Jurkat, Clone E6-1 (cell line): ENCODE results near the gene TMEM14A.
A peak's percentile ranks its signal among the peaks of the same experiment; 100 is the strongest.
"Not testable (repeated sequence)": the region's sequence is repeated elsewhere in the genome, so short reads cannot be mapped to it uniquely, and the experiment has no call there.

ENCODE experiments used
- DNase-seq: peaks from one replicate; pipeline ENCODE4 v3.0.0-alpha.2; 2011; ENCODE audit warnings: low read depth, low spot score
- H3K4me3 ChIP-seq: 2 replicates; pipeline ENCODE4 v1.5.1; 2011; ENCODE audit warnings: mild to moderate bottlenecking, low read length, control low read depth, moderate library complexity

The TMEM14A gene

DNA sequence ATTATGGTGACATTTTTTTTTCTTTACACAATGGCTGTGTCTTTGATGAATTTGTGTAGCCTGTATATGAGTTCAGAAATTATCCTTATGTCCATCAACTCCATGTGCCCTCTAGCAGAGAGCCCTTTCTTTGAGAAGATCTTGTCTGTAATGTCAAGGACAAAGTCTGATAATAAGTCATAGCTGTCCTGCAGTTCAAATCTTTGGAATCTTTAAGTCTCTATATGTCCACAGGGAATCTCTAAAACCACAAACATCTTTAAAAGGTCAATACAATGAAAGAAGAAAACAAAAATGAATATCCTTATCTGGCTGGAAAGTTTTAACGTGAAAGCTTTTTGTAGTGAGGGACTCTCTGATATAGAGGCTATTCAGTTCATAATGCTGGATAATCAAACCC lies 16.9 kb upstream of the TMEM14A start:
- DNase-seq = no peak
- H3K4me3 ChIP-seq = no peak overlapping the region

DNA sequence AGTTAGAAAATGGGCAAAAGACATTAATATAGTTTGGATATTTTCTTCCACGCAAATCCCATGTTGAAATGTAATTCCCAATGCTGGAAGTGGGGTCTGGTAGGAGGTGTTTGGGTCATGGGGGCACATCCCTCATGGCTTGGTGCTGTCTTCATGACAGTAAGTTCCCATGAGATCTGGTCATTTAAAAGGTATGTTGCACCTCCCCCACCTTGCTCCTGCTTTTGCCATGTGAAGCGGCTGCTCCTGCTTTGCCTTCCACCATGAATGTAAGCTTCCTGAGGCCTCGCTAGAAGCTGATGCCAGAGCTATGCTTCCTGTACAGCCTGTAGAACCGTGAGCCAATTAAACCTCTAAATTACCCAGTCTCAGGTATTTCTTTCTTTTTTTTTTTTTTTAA lies 16.3 kb upstream of the TMEM14A start:
- no peak overlapping the region for H3K4me3 ChIP-seq
- no peak for DNase-seq

DNA sequence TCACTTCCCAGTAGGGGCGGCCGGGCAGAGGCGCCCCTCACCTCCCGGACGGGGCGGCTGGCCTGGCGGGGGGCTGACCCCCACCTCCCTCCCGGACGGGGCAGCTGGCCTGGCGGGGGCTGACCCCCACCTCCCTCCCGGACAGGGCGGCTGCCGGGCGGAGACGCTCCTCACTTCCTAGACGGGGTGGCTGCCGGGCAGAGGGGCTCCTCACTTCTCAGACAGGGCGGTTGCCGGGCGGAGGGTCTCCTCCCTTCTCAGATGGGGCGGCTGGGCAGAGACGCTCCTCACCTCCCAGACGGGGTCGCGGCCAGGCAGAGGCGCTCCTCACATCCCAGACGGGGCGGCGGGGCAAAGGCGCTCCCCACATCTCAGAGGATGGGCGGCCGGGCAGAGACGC lies 15.0 kb upstream of the TMEM14A start:
- DNase-seq, H3K4me3 ChIP-seq: not testable (repeated sequence)

DNA sequence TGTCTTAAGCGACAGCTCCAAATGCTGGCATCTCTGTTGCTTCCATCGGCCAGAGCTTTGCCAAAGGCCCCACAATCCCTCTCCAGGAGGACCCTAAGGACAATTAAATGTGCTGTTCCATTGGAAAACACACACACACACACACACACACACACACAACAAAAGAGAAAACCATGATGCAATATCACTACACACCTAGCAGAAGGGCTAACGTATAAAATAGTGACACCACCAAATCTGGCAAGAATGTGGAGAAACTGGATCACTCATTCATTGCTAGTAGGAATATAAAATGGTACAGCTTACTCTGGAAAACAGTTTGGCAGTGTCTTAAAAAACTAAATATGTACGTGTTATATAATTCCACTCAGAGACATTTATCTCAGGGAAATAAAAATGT lies 13.0 kb upstream of the TMEM14A start:
- no peak overlapping the region for H3K4me3 ChIP-seq
- DNase-seq = no peak

- no peak for DNase-seq
- H3K4me3 ChIP-seq = no peak overlapping the region
Measured at GRCh38 chr6:52661551-52661950, 9.4 kb upstream of the TMEM14A start.

DNA sequence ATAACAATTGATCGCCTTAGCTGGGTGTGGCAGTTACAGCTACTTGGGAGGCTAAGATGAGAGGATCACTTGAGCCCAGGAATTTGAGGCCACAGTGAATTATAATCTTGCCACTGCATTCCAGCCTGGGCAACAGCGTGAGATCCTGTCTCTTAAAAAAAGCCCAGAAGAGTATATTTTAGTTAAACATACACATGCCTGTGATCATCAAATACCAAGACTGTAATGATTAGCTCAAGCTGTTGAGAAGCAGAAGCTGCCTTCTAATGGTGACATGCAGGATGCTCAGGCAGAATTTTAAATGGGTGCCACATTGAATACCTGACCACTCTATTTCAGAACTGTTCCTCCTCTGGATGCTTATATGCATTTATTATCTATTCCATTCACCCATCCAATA lies 8.9 kb upstream of the TMEM14A start:
- H3K4me3 ChIP-seq = no peak overlapping the region
- DNase-seq = no peak

DNA sequence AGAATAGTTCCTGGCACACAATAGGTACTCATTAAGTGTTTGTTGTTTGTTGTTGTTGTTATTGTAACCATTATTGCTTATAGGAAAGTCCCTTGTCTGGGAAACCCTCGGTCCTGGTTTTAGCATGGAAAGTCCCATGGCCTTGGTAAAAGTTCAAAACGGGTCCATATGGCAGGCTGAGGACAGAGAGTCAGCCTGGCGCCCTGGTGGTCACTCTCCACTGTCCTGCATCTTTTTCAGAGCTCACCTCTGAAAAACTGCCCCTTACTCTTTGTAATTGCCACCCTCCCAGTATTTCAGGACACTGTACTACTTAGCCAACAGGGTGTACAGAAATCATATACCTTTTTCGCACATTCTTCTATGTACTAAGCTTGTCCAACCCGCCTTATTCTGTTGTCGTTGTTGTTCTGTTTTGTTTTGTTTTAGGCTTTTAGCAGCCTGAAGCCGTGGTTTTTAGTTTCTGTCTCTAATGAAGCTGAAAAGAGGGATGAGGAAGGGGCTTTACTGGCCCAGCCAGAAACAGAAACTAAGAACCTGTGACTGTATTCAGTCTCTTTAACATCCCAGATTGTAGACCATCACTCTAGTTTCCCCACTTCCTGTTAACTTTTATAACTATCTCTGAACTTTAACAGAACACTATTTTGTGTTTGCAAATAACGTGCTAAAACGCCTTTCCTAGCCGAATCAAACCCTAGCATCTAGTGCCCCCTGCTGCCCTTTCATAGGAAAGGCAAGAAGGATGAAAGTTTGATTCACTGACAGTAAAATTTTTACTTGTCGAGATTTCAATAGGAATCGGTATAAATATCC lies 7.6 kb upstream of the TMEM14A start:
- H3K4me3 ChIP-seq = peak overlapping the region; percentile 72
- peak; percentile 78 for DNase-seq

DNA sequence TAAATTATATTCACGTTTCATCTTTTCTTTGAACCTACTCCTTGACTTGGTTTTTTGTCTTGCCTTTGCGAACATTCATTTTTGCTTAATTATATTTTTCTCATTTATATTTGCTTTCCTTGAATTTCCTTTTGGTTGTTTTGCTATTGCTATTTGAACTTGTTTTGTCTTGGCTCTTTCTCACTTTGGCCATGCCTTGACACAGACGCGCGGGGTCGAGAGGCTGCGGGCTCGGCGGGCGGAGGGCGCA lies 7.1 kb upstream of the TMEM14A start:
- no peak for DNase-seq
- H3K4me3 ChIP-seq = peak overlapping the region; percentile 72

GRCh38 chr6:52664186-52664990 lies 6.5 kb upstream of the TMEM14A start:
- DNase-seq = peak; percentile 92
- H3K4me3 ChIP-seq = peak overlapping the region; percentile 72

DNA sequence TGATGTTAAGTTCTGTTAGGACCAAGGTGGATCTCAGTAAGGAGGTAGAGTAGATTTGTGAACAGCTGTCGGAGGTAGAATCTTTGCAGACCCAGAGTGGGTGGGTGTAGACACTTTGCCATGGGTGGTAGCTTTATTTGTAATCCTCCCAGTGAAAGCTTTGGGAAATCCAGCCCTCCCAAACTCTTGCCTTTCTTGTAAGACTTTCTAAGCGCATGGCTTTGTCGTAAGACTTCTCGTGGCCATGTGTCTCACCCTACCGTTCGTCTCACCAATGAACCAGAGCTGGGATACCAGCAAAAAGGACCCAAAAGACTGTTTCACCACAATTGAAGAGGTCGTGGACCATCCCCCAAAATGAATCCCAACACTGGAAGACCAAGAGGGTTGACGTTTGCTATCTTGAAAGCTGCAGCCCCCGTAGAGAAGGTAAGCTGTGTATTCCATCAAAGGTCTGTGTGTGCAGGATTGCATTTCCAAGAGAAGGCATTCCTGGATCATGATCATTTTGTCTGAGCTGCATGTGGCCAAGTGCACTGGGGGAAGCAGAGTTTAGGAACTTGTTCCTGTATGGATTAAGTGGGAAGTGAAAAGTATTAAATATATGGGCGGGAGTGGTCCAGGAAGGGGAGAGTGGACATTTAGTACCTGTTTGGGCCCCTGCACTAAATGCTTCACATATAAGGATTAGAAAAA lies 5.8 kb upstream of the TMEM14A start:
- H3K4me3 ChIP-seq = peak overlapping the region; percentile 72
- no peak for DNase-seq

GRCh38 chr6:52666071-52666470 lies 4.8 kb upstream of the TMEM14A start:
- no peak overlapping the region for H3K4me3 ChIP-seq
- no peak for DNase-seq

GRCh38 chr6:52666523-52666922 lies 4.4 kb upstream of the TMEM14A start:
- no peak overlapping the region for H3K4me3 ChIP-seq
- no peak for DNase-seq

GRCh38 chr6:52667572-52667971 lies 3.3 kb upstream of the TMEM14A start:
- DNase-seq = no peak

DNA sequence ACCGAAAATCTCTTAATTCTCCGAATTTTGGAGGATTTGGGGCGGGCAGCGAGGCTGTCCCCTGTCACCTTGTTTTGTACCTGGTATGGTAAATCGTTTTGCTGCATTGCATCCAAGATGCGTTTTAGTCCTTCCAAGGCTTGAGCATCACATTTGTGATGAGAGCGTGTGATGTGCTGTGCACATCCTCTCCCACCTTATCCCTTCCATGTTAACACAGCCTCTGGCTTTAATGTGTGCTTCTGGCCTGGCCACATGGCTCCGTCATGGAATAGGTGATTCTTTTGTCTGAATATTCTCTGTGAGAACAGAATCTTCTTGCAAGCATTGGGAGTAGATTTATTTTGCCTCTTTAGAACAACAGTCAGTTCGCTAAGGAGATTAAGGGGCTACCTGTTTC lies 763 bp downstream of the TMEM14A start:
- no peak for DNase-seq

More at GRCh38 chr6:52667572-52667971, 3.3 kb upstream of the TMEM14A start:
- H3K4me3 ChIP-seq = no peak overlapping the region

GRCh38 chr6:52672412-52673025 lies 1.6 kb downstream of the TMEM14A start:
- no peak overlapping the region for H3K4me3 ChIP-seq
- no peak for DNase-seq

More for the DNA sequence above, 763 bp downstream of the TMEM14A start:
- peak overlapping the region; percentile 77 for H3K4me3 ChIP-seq

DNA sequence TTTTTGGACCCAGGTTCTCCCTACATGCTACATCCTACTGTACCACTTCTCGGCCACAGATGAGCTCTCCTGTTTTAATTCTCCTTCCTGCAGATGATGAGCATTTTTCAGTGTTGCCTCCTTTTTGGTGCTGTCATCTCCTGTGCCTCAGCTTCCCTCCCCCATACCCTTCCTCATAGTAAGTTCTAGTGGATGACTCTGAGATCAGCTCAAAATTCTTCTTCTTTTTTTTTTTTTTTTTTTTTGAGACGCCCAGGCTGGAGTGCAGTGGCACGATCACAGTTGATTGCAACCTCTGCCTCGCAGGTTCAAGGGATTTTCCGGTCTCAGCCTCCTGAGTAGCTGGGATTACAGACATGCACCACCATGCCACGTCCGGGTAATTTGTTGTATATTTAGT lies 3.8 kb downstream of the TMEM14A start:
- no peak overlapping the region for H3K4me3 ChIP-seq
- DNase-seq = no peak

DNA sequence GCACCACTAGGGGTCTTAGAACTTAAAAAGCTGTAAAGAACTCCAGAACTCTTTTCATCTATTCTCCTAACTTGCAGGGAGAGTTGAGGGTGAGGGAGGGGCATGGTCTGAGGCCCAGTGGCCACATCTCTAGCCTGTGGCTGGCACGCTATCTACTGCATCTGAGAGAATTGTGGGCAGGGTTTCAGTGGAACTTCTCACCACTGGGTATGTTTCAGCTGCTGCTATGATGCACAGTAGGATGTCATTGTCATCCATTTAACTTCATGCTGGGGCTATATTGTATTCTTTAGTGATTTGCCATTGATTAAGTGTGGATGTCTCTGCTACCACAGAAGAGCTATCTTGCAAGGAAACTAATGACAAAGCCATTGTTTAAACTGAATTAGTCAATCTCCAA lies 4.5 kb downstream of the TMEM14A start:
- H3K4me3 ChIP-seq = no peak overlapping the region
- DNase-seq = no peak

DNA sequence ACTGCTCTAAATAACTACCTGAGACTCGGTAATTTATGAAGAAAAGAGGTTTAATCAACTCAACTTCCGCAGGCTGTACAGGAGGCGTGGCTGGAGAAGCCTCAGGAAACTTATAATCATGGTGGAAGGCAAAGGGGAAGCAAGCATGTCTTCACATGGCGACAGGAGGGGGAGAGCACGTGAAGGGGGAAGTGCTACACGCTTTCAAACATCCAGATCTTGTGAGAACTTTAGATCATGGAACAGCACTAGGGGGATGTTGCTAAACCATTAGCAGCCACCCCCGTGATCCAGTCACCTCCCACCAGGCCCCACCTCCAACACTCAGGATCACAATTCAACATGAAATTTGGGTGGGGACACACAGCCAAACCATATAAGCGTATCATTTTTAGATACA lies 5.7 kb downstream of the TMEM14A start:
- DNase-seq, H3K4me3 ChIP-seq: not testable (repeated sequence)

- DNase-seq = no peak
- no peak overlapping the region for H3K4me3 ChIP-seq
Measured at GRCh38 chr6:52681416-52681815, 10.5 kb downstream of the TMEM14A start.
